NOMO-1 (cell line): ENCODE measurements around the gene FECH.

Experiments
- DNase-seq, 2 experiments: peaks; one replicate each; lab custom pipeline; 2025; ENCODE audit not compliant: unreplicated experiment in 2 of 2; lab: John Stamatoyannopoulos, UW

The FECH gene

GRCh38 chr18:57583297-57583835, 3.1 kb downstream of the FECH start:
- no peak for DNase-seq

GRCh38 chr18:57581301-57581934, 5.1 kb downstream of the FECH start:
- DNase-seq = peak; percentile 80 to 90

GRCh38 chr18:57579934-57580333, 6.6 kb downstream of the FECH start:
- no peak for DNase-seq

GRCh38 chr18:57576316-57576715, 10.2 kb downstream of the FECH start:
- DNase-seq = no peak

GRCh38 chr18:57575542-57575941, 11.0 kb downstream of the FECH start:
- DNase-seq = no peak

GRCh38 chr18:57574866-57575265, 11.6 kb downstream of the FECH start:
- DNase-seq = no peak

- no peak for DNase-seq
These were observed 16.3 kb downstream of the FECH start for GRCh38 chr18:57570162-57570561.

- peak in 1 of 2 experiments; percentile 74 for DNase-seq
These were observed 17.4 kb downstream of the FECH start for GRCh38 chr18:57569133-57569532.

GRCh38 chr18:57561728-57562423, 24.6 kb downstream of the FECH start:
- DNase-seq = peak; percentile 53 to 54

- DNase-seq = no peak
These were observed 25.2 kb downstream of the FECH start for GRCh38 chr18:57561261-57561660.

GRCh38 chr18:57559314-57559713, 27.2 kb downstream of the FECH start:
- no peak for DNase-seq

GRCh38 chr18:57555134-57555533, 31.4 kb downstream of the FECH start:
- peak in 1 of 2 experiments; percentile 40 for DNase-seq

GRCh38 chr18:57550510-57550909, 36.0 kb downstream of the FECH start:
- no peak for DNase-seq

GRCh38 chr18:57547260-57547659, 39.2 kb downstream of the FECH start:
- peak in 1 of 2 experiments; percentile 53 for DNase-seq

- peak; percentile 60 to 87 for DNase-seq
These were observed 41.4 kb downstream of the FECH start for GRCh38 chr18:57544936-57545660.

- no peak for DNase-seq
These were observed 42.9 kb downstream of the FECH start for GRCh38 chr18:57543560-57543959.

- no peak for DNase-seq
These were observed 43.6 kb downstream of the FECH start for GRCh38 chr18:57542812-57543427.

GRCh38 chr18:57542126-57542525, 44.4 kb downstream of the FECH start:
- DNase-seq = no peak

- no peak for DNase-seq
These were observed 46.8 kb downstream of the FECH start for GRCh38 chr18:57539702-57540101.

GRCh38 chr18:57538614-57539013, 47.9 kb downstream of the FECH start:
- DNase-seq = no peak

GRCh38 chr18:57534511-57534909, 52.0 kb downstream of the FECH start:
- no peak for DNase-seq
